HG02642 (cell line): ENCODE measurements around the gene BASP1.
"Not testable (repeated sequence)": the region's sequence is repeated elsewhere in the genome, so short reads cannot be mapped to it uniquely, and the experiment has no call there.

ENCODE experiments used
- ATAC-seq: cut with Tn5 transposase; IDR thresholded peaks from one replicate; pipeline ENCODE4 v1.9.1; 2021; ENCODE audit warnings: mild to moderate bottlenecking; ENCODE audit not compliant: unreplicated experiment, poor library complexity

BASP1 gene

DNA sequence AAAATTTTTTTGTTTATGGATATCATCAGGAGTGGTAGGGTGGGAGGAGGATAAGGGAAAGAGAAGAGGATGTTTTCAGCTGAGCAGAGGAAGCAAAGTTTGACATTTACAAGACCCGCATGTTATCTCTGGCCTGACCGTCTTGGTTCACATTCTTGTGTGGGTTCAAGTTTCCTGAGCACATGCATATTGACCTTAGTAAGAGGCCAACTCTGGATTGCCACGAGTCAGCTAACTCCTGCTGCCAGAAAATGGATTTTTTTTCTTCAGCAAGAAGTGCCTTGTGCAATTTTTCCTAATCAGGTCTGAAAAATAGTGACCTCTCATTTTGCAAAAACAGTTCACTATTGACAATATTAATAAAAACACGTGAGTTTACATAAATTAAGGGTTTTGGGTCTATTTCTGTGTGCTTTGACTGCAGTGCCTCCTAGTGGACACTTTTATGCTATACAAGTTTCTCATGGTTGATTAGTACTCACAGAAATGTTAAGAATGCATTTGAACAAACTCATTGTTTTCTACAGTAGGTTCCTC lies 27.1 kb upstream of the BASP1 start:
- no peak for ATAC-seq

DNA sequence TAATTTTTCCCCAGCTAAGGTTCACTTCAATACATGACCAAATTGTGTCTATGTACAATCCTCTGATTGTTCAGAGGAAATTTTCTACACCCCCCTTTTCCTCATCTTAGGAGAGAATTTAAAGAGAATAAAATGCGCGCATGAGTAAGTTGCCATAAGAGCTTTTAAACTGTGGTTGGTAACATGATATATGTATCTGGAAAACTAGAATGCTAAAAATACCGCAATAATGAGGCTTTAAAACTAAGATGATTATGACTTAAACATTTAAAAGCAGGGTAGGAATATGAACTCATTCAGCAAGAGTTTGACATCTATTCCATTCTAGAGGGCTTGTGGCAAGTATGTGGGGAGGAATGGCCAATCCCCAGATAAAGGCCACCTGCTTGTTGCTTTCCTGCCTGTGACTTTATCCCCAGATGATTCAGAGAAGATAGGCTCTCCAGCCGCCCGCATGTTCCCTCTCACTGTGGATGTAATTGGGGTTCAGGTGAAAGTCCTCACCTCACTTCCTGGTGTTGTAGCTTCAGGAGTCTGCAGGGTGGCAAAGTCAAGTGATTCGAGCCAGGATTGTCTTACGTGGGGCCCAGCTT lies 26.5 kb upstream of the BASP1 start:
- ATAC-seq = no peak

- ATAC-seq = not testable (repeated sequence)
Observed at GRCh38 chr5:17191574-17191973, 25.9 kb upstream of the BASP1 start.

DNA sequence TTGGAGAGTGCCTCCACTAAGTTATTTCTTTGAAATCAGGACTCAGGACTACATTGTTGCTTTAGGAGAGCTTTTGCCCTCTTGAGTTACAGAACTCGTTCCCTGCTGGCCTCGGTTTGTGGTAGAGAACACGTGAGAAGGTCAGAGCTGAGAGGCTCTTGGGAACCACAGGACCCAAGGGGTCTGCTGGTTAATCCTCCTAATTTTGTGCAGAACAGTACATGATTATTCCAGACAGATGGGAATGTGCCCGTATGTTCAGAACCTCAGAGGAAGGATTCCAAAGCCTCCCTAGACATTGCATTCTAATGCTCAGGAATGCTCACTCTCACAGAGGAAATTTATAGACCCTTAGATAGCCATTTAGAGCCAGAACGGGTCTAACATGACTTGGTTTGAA lies 25.2 kb upstream of the BASP1 start:
- ATAC-seq = no peak

GRCh38 chr5:17196024-17196423 lies 21.4 kb upstream of the BASP1 start:
- no peak for ATAC-seq

DNA sequence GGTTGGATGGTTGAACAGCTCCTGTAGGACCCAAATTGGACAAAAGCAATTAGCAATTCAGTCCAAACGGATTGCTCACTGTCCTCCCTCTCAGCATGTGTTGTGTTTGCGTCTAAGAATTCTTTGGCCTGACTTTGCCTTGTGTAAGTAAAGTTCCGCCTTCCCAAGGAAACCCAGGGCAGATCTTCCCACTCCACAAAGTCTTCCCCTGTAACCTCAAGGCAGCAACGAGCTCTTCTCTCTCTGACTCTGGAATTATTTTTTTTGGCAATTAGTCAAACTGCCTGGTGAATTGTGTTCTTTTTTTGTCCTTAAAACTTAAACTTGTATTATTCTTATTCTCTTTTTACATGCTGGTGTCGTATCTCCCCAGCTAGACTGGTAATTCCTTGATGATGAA lies 20.7 kb upstream of the BASP1 start:
- no peak for ATAC-seq

- ATAC-seq = peak; percentile 71
Observed at GRCh38 chr5:17203329-17204132, 13.9 kb upstream of the BASP1 start.

GRCh38 chr5:17204133-17204489 lies 13.3 kb upstream of the BASP1 start:
- ATAC-seq = no peak

DNA sequence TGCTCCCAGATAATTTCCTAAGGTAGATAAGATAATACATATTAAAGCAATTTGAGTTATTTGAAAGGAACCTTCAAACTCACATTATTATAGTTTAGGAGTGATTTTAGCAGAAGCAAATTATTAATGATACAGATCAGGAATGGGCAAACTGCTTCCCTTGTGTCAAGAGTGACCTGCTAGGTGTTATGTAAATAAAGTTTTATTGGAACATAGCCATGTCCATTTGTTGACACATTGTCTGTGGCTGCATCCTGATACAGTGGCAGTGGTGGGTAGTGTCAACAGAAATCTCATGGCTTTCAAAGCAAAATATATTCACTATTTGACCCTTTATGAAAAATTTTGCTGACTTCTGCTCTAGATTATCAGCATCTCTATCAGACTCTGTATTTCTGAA lies 11.4 kb upstream of the BASP1 start:
- ATAC-seq = no peak

GRCh38 chr5:17212191-17212590 lies 5.2 kb upstream of the BASP1 start:
- ATAC-seq = no peak

GRCh38 chr5:17212996-17213395 lies 4.4 kb upstream of the BASP1 start:
- no peak for ATAC-seq

DNA sequence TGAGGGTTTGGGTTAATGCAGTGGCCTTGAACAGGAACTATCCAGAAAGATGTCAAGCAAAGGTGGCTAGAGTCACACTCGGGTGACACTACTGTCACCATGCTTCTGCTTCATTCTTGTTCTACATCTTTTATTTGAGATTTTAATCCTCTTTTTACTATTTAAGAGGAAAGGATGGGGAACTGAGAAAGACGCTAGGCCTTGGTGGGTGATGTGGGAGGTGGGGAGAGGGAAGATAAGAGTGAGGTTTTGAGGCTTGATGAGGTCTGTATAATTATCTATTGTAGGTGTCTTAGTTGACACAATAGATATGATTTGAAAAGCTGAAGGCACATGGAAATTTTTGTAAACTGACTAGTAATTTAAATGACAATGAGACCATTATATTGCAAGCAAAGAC lies 3.5 kb upstream of the BASP1 start:
- no peak for ATAC-seq

- ATAC-seq = no peak
Observed at GRCh38 chr5:17214893-17215292, 2.5 kb upstream of the BASP1 start.

DNA sequence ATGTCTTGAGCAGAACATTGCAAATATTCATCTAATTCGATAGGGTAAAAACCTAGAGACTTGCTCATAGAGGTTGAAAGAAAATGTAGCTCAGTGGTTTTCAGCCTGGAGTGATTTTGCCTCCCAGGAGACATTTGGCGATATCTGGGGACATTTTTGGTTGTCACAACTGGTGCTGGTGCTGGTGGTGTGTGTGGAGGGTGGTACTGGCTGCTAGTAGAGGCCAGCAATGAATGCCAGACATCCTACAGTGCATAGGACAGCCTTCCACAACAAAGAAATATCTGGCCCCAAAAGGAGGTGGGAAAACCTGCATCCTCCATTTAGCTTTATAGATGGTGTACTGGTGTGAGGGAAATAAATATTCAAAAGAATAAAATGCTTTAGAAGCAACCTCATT lies 2.1 kb upstream of the BASP1 start:
- ATAC-seq = no peak

DNA sequence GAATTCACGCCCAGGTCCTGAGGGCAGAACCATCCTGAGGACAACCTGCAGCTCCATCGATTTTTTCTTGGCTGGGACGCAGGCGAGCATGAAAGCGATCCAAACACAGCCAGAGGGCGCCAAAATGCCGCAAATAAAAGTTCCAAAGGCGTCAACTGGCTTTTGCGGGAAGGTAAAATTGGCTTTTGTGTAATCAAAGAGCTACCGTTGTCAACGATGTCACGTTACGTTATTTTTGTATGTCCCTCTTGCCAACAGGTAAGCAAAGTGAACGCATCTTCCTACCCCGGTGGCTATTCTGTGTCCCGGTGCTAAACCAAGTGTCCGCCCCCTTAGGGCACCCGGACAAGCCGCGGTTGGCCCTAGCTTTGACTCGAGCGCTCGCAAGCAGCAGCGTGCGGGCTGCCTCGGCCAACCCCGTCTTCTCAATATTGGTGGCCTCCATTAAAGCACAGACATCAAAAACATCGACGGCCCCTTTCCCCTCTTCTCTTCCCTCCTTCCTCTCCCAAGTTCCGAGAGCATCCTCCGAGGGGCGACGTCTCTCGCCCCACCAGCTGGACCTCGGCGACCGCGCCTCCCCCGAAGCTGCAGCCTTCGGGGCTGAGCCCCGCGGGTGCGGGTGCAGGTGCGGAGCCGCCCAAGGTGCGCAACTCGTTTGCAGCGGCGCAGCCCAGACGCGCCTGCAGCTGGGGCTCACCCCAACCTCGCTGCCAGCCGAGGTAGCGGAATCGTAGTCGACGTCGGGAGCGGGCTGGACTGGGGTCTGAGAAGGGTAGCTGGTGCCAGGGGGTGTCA lies 1.1 kb upstream of the BASP1 start:
- ATAC-seq = peak; percentile 46

DNA sequence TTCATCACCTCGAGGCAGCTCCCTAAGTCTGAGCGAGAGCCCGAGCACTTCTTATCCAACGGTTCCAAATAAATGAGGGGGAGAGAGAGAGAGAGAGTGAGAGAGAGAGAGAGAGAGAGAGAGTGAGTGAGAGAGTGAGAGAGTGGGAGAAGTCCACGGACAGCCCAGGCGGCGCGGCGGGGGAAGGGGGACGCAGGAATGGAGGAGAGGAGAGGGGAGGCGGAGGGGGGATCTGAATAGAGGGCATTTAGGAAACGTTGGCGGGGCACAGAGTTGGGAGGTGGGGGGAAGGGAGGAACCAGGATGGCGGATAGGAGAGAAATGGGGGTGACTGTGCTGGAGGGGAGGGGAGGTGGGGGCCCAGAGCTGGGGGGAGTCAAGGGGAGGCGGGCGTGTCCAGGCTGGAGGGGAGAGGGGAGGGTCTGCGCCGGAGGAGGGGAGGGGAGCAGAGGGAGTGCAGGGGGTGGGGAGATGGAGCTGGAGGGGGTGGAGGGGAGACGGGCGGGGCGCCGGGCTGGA lies 398 bp upstream of the BASP1 start:
- no peak for ATAC-seq

- ATAC-seq = peak; percentile 26
Observed at GRCh38 chr5:17218353-17219005, 1.0 kb downstream of the BASP1 start.

DNA sequence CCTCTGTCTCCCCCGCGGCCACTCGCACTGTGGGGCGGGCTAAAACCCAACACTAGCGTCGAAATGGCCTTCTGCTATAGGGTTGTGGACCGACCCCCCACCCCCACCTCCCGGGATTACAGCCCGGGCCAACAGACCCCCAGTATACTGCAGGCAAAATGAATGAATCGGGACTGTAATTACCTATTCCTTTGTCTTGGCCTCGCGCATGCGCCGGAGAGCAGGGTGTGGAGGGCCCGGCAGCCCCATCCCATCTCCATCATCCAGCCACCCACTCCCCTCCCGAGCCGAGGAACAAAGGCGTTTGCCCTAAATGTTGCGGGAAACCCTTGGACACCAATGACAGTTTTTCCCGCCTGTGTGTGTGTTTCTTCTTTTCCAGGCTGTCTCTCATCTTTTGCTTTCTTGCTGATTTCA lies 1.6 kb downstream of the BASP1 start:
- ATAC-seq = peak; percentile 17

DNA sequence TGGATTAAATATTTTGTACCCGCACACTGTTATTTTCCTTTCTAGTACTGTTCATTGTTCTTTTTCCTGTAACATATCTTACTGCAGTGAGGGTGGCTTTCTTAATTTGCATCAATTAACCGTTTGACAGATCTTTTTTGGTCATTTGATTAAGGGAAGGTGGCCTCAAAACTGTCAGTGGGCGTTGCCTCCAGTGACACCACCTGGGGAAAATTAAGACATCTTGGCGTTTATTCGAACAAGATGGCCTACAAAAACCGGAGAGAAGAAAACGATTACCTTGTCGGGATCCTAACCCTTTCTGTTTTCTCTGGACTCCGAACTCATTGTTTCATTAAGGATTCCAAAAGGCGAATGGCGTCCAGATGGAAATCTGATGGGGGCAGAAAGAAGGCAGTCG lies 2.0 kb downstream of the BASP1 start:
- no peak for ATAC-seq

GRCh38 chr5:17219992-17220391 lies 2.6 kb downstream of the BASP1 start:
- ATAC-seq = no peak
